ENCODE results near the gene POLR2F. TPM values are rescaled to one million over a fixed set of nuclear protein-coding genes. Genes with fewer than 3 reads are reported as not detected.

POLR2F gene
- total and polyA plus RNA-seq, 4 donors = 21.4 to 152 (median 56.3) TPM

- no peak for TF ChIP-seq REST (IDR thresholded peaks at IDR 0.05)
Observed at GRCh38 chr22:38007330-38007902, 53.9 kb downstream of the POLR2F start (continued).

GRCh38 chr22:38009000-38009806 lies 55.7 kb downstream of the POLR2F start:
- Histone ChIP-seq H3K9me3 (ENCODE audit: control insufficient read depth in 4 of 4, low read length in 3 of 4) (no peaks in the 10 kb centered on the region), H3K36me3 (ENCODE audit: control insufficient read depth in 4 of 4, insufficient read depth in 3 of 4, low read depth in 1 of 4, low read length in 3 of 4) (no peaks in the 10 kb centered on the region), H3K4me1 (ENCODE audit: control insufficient read depth in 4 of 4, insufficient read depth in 4 of 4, low read length in 3 of 4) (no peaks in the 10 kb centered on the region), H3K27me3 (ENCODE audit: control insufficient read depth in 4 of 4, insufficient read depth in 4 of 4, low read length in 3 of 4) (no peaks in the 10 kb centered on the region), H3K4me3 (ENCODE audit: low read depth in 1 of 3, low read length in 3 of 3) (no peak overlapping the region), H3K9ac (ENCODE audit: low read depth in 1 of 2, low read length in 2 of 2) (no peak overlapping the region), H3K27ac (ENCODE audit: low read depth in 1 of 2, low read length in 2 of 2) (no peak overlapping the region)
- TF ChIP-seq JUND (IDR thresholded peaks at IDR 0.05) (no peak), NR2F2 (IDR thresholded peaks at IDR 0.05) (no peak), HNF4G (IDR thresholded peaks at IDR 0.05) (no peak), TAF1 (conservative IDR thresholded peaks at IDR 0.05) (no peak), RAD21 (IDR thresholded peaks at IDR 0.05) (no peak), ZBTB33 (IDR thresholded peaks at IDR 0.05) (no peak), EGR1 (IDR thresholded peaks at IDR 0.05; ENCODE audit: low read depth in 2 of 2) (no peak), REST (IDR thresholded peaks at IDR 0.05) (no peak), CTCF (IDR thresholded peaks at IDR 0.05; ENCODE audit: low read depth, low read length, missing input control) (no peak), FOXA1 (IDR thresholded peaks at IDR 0.05) (no peak), YY1 (IDR thresholded peaks at IDR 0.05) (no peak), HNF4A (conservative IDR thresholded peaks at IDR 0.05) (no peak), FOXA2 (IDR thresholded peaks at IDR 0.05) (no peak), RXRA (IDR thresholded peaks at IDR 0.05) (no peak), ATF3 (IDR thresholded peaks at IDR 0.05) (no peak), GABPA (IDR thresholded peaks at IDR 0.05 in 1 of 2, conservative IDR thresholded peaks at IDR 0.05 in 1 of 2) (no peak), MAX (IDR thresholded peaks at IDR 0.05) (no peak), SP1 (IDR thresholded peaks at IDR 0.05) (no peak)
- no peak for DNase-seq (ENCODE audit: low spot score)
- WGBS = 84% methylated on average over 14 of the region's 14 CpGs
